Upper lobe of left lung (tissue), 4 donors: ENCODE measurements around the gene EIF5A2.

Experiments
- CTCF ChIP-seq, 6 experiments: fragments of 450-650 bp in 4 of 6; fragments of 200-600 bp in 2 of 6; sonication (generic) in 2 of 6; IDR thresholded peaks; one replicate each; pipeline ENCODE4 v1.5.1; 2016 to 2019; ENCODE audit warnings: antibody characterized with exemption in 6 of 6
- EP300 ChIP-seq, 4 donors: sonication (generic); formaldehyde crosslinking; IDR thresholded peaks; one replicate each; pipeline ENCODE4 v1.5.1; 2017; ENCODE audit warnings: antibody characterized with exemption in 4 of 4, control low read depth in 2 of 4
- POLR2A ChIP-seq, 4 donors: fragments of 450-650 bp; IDR thresholded peaks; one replicate each; pipeline ENCODE4 v1.5.1; 2016 to 2017; ENCODE audit warnings: antibody characterized with exemption in 4 of 4, mild to moderate bottlenecking in 2 of 4
- POLR2AphosphoS5 ChIP-seq, 2 donors: sonication (generic); formaldehyde crosslinking; IDR thresholded peaks; one replicate each; pipeline ENCODE4 v1.5.1; 2017; ENCODE audit warnings: antibody characterized with exemption in 2 of 2

- TF ChIP-seq CTCF (IDR thresholded peaks at IDR 0.05) (no peak), POLR2AphosphoS5 (IDR thresholded peaks at IDR 0.05) (peak in 1 of 2 donors; percentile 25), POLR2A (IDR thresholded peaks at IDR 0.05) (no peak), EP300 (IDR thresholded peaks at IDR 0.05) (no peak)
These were observed 45.6 kb downstream of the EIF5A2 start for GRCh38 chr3:170862618-170863374.
